PC-9 (cell line): Measurements from ENCODE around the gene ARHGAP26. TPM values are rescaled to one million over a fixed set of nuclear protein-coding genes. Genes with fewer than 3 reads are reported as not detected.

ENCODE experiments used
- BruUV-seq: library from RNA; stranded (reverse); fragments of 400-500 nt; replicated peaks from 2 replicates; lab custom pipeline; 2021; lab: Mats Ljungman, UMichigan
- CTCF ChIA-PET: fragments of 300-600 bp; sonication (Branson Sonifier 250); formaldehyde crosslinking; loops from one replicate; lab custom pipeline; 2022; ENCODE audit warnings: antibody characterized with exemption; lab: Charles Lee
- POLR2A ChIA-PET: fragments of 300-600 bp; sonication (Branson Sonifier 250); formaldehyde crosslinking; loops from one replicate; lab custom pipeline; 2022; ENCODE audit warnings: antibody characterized with exemption; ENCODE audit not compliant: unreplicated experiment; lab: Charles Lee
- DNase-seq, 2 experiments: peaks; one replicate each; pipeline versions ENCODE4 v3.0.0 to v3.0.0-alpha.2; 2015 to 2022; ENCODE audit warnings: mixed read lengths in 1 of 2
- H2AFZ ChIP-seq: fragments of 200-600 bp; sonication (generic); 2 replicates; pipeline ENCODE4 v1.8.1; 2017; ENCODE audit warnings: antibody characterized with exemption
- H3F3A ChIP-seq: fragments of 200-600 bp; sonication (generic); 2 replicates; pipeline ENCODE4 v1.8.1; 2017; ENCODE audit warnings: antibody characterized with exemption, mild to moderate bottlenecking, low read depth; ENCODE audit not compliant: insufficient read depth
- H3K27ac ChIP-seq: fragments of 200-600 bp; sonication (generic); 2 replicates; pipeline ENCODE4 v1.6.1; 2016; ENCODE audit warnings: mixed run types
- H3K27me3 ChIP-seq: fragments of 200-600 bp; sonication (generic); 2 replicates; pipeline ENCODE4 v1.6.1; 2016; ENCODE audit warnings: low read depth, mixed run types; ENCODE audit not compliant: insufficient read depth
- H3K36me3 ChIP-seq: fragments of 200-600 bp; sonication (generic); 2 replicates; pipeline ENCODE4 v1.6.1; 2016; ENCODE audit warnings: low read depth, mixed run types
- H3K4me1 ChIP-seq: fragments of 200-600 bp; sonication (generic); replicated peaks from 2 replicates; pipeline ENCODE4 v1.6.1; 2016; ENCODE audit warnings: mixed run types; ENCODE audit not compliant: insufficient read depth
- H3K4me2 ChIP-seq: fragments of 200-600 bp; sonication (generic); 2 replicates; pipeline ENCODE4 v1.6.1; 2017; ENCODE audit warnings: mixed run types
- H3K4me3 ChIP-seq: fragments of 200-600 bp; sonication (generic); 2 replicates; pipeline ENCODE4 v1.6.1; 2016; ENCODE audit warnings: mixed run types
- H3K79me2 ChIP-seq: fragments of 200-600 bp; sonication (generic); 2 replicates; pipeline ENCODE4 v1.6.1; 2017; ENCODE audit warnings: low read depth, mixed run types
- H3K9me2 ChIP-seq: fragments of 200-600 bp; sonication (generic); 2 replicates; pipeline ENCODE4 v1.8.1; 2017; ENCODE audit warnings: mild to moderate bottlenecking; ENCODE audit not compliant: insufficient read depth
- H3K9me3 ChIP-seq: fragments of 200-600 bp; sonication (generic); 2 replicates; pipeline ENCODE4 v1.8.1; 2016; ENCODE audit warnings: low read depth; ENCODE audit not compliant: insufficient read depth
- H4K20me1 ChIP-seq: fragments of 200-600 bp; sonication (generic); 2 replicates; pipeline ENCODE4 v1.8.1; 2017; ENCODE audit not compliant: insufficient read depth
- EZH2 ChIP-seq: fragments of 200-600 bp; sonication (generic); IDR thresholded peaks from 2 replicates; pipeline ENCODE4 v1.8.0; 2017; ENCODE audit warnings: antibody characterized with exemption, low read depth
- intact Hi-C: fragments of 100-400 bp; cut with micrococcal nuclease; formaldehyde crosslinking; loops from one replicate; pipeline ENCODE4 v1.10.0; 2022; ENCODE audit not compliant: unreplicated experiment
- total RNA-seq: library from RNA; stranded (reverse); gene quantifications from 2 replicates; pipeline ENCODE4 v1.2.3, GENCODE V29; 2021
- TF ChIP-seq, protein P1 (sequence below): fragments of 200-600 bp; sonication (generic); conservative IDR thresholded peaks from 2 replicates; pipeline ENCODE4 v1.6.1; 2017; ENCODE audit warnings: mixed run types, antibody characterized with exemption, mild to moderate bottlenecking, moderate library complexity

ARHGAP26 gene
- total RNA-seq, 1 experiment from 2014 or later = 29.7 TPM

DNA sequence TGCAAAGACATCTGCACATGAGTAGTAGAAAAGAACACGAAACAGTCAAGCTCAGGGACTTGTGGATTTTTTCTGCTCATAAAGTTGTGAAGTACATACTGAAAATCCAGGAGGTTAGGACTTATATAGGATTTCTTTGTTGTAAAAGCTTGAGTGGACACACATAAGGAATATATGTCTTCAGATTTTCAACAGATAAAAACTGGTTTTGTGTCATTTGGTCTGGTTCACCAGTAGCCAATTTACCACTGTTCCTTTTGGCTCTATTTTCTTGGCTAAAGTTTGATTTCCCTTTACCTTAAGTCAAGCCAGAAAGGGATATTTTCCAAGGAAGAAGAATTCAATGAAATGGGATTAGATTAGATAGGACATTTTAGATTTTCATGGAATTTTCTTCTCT is 429.0 kb downstream of the ARHGAP26 start:
- Histone ChIP-seq H3K79me2 (no peaks in the 10 kb centered on the region), H3K9me3 (no peaks in the 10 kb centered on the region; the same call in 1 of the 2 replicates), H3K27ac (no peak overlapping the region), H3K4me2 (no peak overlapping the region), H3K27me3 (no peaks in the 10 kb centered on the region), H4K20me1 (no peaks in the 10 kb centered on the region), H3K9me2 (no peaks in the 10 kb centered on the region), H2AFZ (no peak overlapping the region), H3K4me3 (no peak overlapping the region), H3K4me1 (no peaks in the 10 kb centered on the region), H3K36me3 (no peaks in the 10 kb centered on the region), H3F3A (no peaks in the 10 kb centered on the region)
- intact Hi-C loops = no loop called here
- TF ChIP-seq, protein P1, sequence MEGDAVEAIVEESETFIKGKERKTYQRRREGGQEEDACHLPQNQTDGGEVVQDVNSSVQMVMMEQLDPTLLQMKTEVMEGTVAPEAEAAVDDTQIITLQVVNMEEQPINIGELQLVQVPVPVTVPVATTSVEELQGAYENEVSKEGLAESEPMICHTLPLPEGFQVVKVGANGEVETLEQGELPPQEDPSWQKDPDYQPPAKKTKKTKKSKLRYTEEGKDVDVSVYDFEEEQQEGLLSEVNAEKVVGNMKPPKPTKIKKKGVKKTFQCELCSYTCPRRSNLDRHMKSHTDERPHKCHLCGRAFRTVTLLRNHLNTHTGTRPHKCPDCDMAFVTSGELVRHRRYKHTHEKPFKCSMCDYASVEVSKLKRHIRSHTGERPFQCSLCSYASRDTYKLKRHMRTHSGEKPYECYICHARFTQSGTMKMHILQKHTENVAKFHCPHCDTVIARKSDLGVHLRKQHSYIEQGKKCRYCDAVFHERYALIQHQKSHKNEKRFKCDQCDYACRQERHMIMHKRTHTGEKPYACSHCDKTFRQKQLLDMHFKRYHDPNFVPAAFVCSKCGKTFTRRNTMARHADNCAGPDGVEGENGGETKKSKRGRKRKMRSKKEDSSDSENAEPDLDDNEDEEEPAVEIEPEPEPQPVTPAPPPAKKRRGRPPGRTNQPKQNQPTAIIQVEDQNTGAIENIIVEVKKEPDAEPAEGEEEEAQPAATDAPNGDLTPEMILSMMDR = no peak
- no peak for TF ChIP-seq EZH2
- BruUV-seq = no TSS peak
- DNase-seq = no peak
- POLR2A ChIA-PET = no interaction called here
- CTCF ChIA-PET = no interaction called here

DNA sequence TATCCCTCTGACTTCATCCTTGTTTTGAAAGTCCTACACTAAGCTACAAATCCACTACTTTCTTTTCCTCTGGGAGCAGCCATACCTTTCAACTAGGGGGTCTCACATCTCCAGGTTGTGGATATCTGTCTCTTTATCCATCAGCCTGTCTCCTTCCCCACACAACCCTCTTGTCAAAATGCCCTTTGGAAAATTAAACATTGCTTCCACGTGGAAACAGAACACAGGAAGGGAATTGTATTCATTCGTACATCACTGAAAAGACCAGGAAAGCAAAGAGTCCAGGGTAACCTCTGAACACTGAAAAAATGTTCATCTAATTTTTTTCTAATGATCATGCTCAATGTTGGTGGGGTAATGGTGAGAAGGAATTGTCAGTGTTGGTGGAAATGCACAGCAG is 429.7 kb downstream of the ARHGAP26 start:
- CTCF ChIA-PET = no interaction called here
- Histone ChIP-seq H3K27me3 (no peaks in the 10 kb centered on the region), H4K20me1 (no peaks in the 10 kb centered on the region), H3K36me3 (no peaks in the 10 kb centered on the region), H3K4me2 (no peak overlapping the region), H3K9me3 (no peaks in the 10 kb centered on the region; the same call in 1 of the 2 replicates), H2AFZ (no peak overlapping the region), H3K4me1 (no peaks in the 10 kb centered on the region), H3K9me2 (no peaks in the 10 kb centered on the region), H3K27ac (no peak overlapping the region), H3F3A (no peaks in the 10 kb centered on the region; the same call in 1 of the 2 replicates), H3K4me3 (no peak overlapping the region), H3K79me2 (no peaks in the 10 kb centered on the region)
- no TSS peak for BruUV-seq
- TF ChIP-seq, protein P1 = no peak
- no peak for TF ChIP-seq EZH2
- DNase-seq = no peak
- intact Hi-C loops = loop anchor here (10.0 kb wide), 1 partner anchor 625 kb away; no protein-coding TSS in a partner anchor
- POLR2A ChIA-PET = no interaction called here

DNA sequence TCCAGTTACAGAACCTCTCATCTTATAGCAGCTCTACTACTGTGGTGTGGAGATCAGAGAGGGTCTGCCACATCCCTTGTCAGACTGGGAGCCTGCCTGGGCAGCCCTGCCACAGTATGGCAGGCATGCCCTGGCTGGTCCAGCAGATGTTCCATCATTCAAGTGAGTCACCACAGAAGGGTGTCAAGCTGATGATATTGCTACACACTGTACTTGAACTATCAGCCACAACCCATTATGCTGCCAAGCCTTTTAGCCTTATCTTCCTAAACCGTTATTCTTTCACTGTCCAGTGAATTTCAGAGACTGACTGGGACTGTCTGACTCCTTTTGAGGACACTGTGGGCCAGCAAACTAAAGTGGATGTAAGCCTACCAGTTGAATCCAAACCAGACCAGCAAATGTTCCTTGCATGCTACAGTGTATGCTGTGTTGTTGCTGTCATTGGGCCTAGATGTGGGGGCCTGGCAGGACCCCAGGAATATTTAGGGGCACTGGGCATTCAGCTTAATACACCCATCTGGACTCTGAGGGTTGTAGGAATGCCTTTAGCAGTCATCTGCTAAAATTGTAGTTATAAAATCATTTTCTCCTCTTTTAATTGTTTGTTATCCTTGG is 430.7 kb downstream of the ARHGAP26 start:
- Histone ChIP-seq H3K4me3 (no peak overlapping the region), H4K20me1 (no peaks in the 10 kb centered on the region), H2AFZ (no peak overlapping the region), H3F3A (no peaks in the 10 kb centered on the region; the same call in 1 of the 2 replicates), H3K79me2 (no peaks in the 10 kb centered on the region), H3K27ac (no peak overlapping the region), H3K9me3 (no peaks in the 10 kb centered on the region; the same call in 1 of the 2 replicates), H3K27me3 (no peaks in the 10 kb centered on the region), H3K36me3 (no peaks in the 10 kb centered on the region), H3K4me2 (no peak overlapping the region), H3K9me2 (no peaks in the 10 kb centered on the region), H3K4me1 (no peaks in the 10 kb centered on the region)
- ChIA-PET POLR2A (no interaction called here), CTCF (no interaction called here)
- no peak for DNase-seq
- no peak for TF ChIP-seq EZH2
- TF ChIP-seq, protein P1 = no peak
- intact Hi-C loops = loop anchor here (10.0 kb wide), 1 partner anchor 624 kb away; no protein-coding TSS in a partner anchor
- no TSS peak for BruUV-seq
